Transverse colon (tissue), 4 donors: ENCODE results near the gene PAX5. TPM values are rescaled to one million over a fixed set of nuclear protein-coding genes. Genes with fewer than 3 reads are reported as not detected.

Experiments
- DNase-seq: peaks from one replicate; pipeline ENCODE4 v3.0.0-alpha.2; 2019
- H3K27ac ChIP-seq, 4 donors: fragments of 200-600 bp; sonication (generic); 2 replicates each; pipeline ENCODE4 v1.5.1; 2016 to 2018; ENCODE audit warnings: inconsistent platforms in 4 of 4
- H3K27me3 ChIP-seq: fragments of 200-600 bp; sonication (generic); 2 replicates; pipeline ENCODE4 v1.5.1; 2017; ENCODE audit warnings: inconsistent platforms
- H3K36me3 ChIP-seq, 4 donors: fragments of 200-600 bp; sonication (generic); 2 replicates each; pipeline ENCODE4 v1.5.1; 2017 to 2019; ENCODE audit warnings: inconsistent platforms in 4 of 4
- H3K4me1 ChIP-seq, 4 donors: fragments of 200-600 bp; sonication (generic); 2 replicates each; pipeline ENCODE4 v1.5.1; 2017 to 2020; ENCODE audit warnings: inconsistent platforms in 4 of 4
- H3K4me3 ChIP-seq, 4 donors: fragments of 200-600 bp; sonication (generic); 1 replicate in 1 of 4; 2 replicates in 3 of 4; pipeline versions ENCODE4 v1.5.1 to v1.6.1; 2017 to 2019; ENCODE audit warnings: inconsistent platforms in 4 of 4
- H3K9me3 ChIP-seq, 2 donors: fragments of 200-600 bp; sonication (generic); 2 replicates each; pipeline ENCODE4 v1.5.1; 2017 to 2019; ENCODE audit warnings: inconsistent platforms in 2 of 2
- EP300 ChIP-seq: sonication (generic); formaldehyde crosslinking; IDR thresholded peaks from one replicate; pipeline ENCODE4 v1.6.1; 2017; ENCODE audit warnings: antibody characterized with exemption, low read depth
- POLR2A ChIP-seq: fragments of 450-650 bp; IDR thresholded peaks from one replicate; pipeline ENCODE4 v1.6.1; 2016; ENCODE audit warnings: antibody characterized with exemption, mild to moderate bottlenecking, moderate library complexity
- POLR2AphosphoS5 ChIP-seq, 3 donors: sonication (generic); formaldehyde crosslinking; IDR thresholded peaks; one replicate each; pipeline ENCODE4 v1.6.1; 2016; ENCODE audit warnings: antibody characterized with exemption in 3 of 3
- WGBS, 2 donors: methylation state at CpG; one replicate each; pipeline ENCODE4 v1.1.5; 2018; ENCODE audit warnings: low coverage in 1 of 2; 5-methylcytosine and 5-hydroxymethylcytosine counted together
- in situ Hi-C, 4 donors: fragments of 200-750 bp; cut with MboI; loops; one replicate each; pipeline versions ENCODE4 v1.15.0 to v1.15.1; 2017; ENCODE audit warnings: low sequenced_read_pairs in 3 of 4, low pct_ligation_motif_present in 1 of 4, low pct_unique_long_range_greater_than_20kb in 1 of 4
- intact Hi-C: fragments of 100-400 bp; cut with DNase I; formaldehyde crosslinking; loops from one replicate; pipeline ENCODE4 v1.15.1; 2023; ENCODE audit warnings: low total_unique reads
- total RNA-seq, 4 donors: library from RNA; depleted of rRNA; stranded (reverse); fragments of >200 nt; gene quantifications; one replicate each; pipeline ENCODE4 v1.1.0, GENCODE V29; 2016
- TF ChIP-seq, protein P1 (sequence below), 5 experiments: fragments of 200-600 bp in 3 of 5; fragments of 450-650 bp in 2 of 5; sonication (generic) in 3 of 5; IDR thresholded peaks; 1 replicate in 2 of 5; 2 replicates in 3 of 5; pipeline ENCODE4 v1.5.1; 2016 to 2017; ENCODE audit warnings: antibody characterized with exemption in 5 of 5, inconsistent platforms in 3 of 5, mild to moderate bottlenecking in 2 of 5, moderate library complexity in 1 of 5

PAX5 gene
- total RNA-seq, 4 donors from 2014 or later, result 2.4 to 3.7 TPM; not detected in 2

DNA sequence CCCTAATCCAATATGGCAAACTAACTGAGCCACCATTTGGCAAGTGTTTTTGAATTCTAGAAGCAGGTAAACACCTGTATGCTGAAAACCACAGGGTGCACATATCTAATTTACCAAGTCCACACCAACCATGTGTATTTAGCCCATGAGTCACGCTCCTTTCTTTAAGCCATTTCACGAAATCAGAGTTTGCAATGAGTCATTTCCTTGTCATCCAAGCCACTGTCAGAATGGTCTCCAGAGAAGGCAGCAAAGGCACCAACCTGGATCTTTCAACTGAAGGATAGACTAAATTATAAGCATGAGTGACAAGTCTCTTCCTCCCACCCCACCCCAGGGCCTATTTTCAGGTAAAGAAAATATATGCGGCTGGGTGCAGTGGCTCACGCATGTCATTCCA, 110.0 kb downstream of the PAX5 start:
- in situ Hi-C loops, result no loop called here
- no peak for TF ChIP-seq EP300
- no peak for TF ChIP-seq POLR2A
- TF ChIP-seq, protein P1, sequence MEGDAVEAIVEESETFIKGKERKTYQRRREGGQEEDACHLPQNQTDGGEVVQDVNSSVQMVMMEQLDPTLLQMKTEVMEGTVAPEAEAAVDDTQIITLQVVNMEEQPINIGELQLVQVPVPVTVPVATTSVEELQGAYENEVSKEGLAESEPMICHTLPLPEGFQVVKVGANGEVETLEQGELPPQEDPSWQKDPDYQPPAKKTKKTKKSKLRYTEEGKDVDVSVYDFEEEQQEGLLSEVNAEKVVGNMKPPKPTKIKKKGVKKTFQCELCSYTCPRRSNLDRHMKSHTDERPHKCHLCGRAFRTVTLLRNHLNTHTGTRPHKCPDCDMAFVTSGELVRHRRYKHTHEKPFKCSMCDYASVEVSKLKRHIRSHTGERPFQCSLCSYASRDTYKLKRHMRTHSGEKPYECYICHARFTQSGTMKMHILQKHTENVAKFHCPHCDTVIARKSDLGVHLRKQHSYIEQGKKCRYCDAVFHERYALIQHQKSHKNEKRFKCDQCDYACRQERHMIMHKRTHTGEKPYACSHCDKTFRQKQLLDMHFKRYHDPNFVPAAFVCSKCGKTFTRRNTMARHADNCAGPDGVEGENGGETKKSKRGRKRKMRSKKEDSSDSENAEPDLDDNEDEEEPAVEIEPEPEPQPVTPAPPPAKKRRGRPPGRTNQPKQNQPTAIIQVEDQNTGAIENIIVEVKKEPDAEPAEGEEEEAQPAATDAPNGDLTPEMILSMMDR (IDR thresholded peaks at IDR 0.05), result no peak
- no peak for TF ChIP-seq POLR2AphosphoS5 (IDR thresholded peaks at IDR 0.05)
- no peaks in the 10 kb centered on the region for H3K9me3 ChIP-seq
- no peak overlapping the region for H3K4me3 ChIP-seq
- H3K4me1 ChIP-seq, result no peaks in the 10 kb centered on the region
- no peak for DNase-seq
- no peak overlapping the region for H3K27ac ChIP-seq
- intact Hi-C loops, result no loop called here
- 40 to 71% methylated on average over 1 to 4 of the region's 4 CpGs for WGBS, 2 donors
- H3K36me3 ChIP-seq, result no peaks in the 10 kb centered on the region
- no peaks in the 10 kb centered on the region for H3K27me3 ChIP-seq

DNA sequence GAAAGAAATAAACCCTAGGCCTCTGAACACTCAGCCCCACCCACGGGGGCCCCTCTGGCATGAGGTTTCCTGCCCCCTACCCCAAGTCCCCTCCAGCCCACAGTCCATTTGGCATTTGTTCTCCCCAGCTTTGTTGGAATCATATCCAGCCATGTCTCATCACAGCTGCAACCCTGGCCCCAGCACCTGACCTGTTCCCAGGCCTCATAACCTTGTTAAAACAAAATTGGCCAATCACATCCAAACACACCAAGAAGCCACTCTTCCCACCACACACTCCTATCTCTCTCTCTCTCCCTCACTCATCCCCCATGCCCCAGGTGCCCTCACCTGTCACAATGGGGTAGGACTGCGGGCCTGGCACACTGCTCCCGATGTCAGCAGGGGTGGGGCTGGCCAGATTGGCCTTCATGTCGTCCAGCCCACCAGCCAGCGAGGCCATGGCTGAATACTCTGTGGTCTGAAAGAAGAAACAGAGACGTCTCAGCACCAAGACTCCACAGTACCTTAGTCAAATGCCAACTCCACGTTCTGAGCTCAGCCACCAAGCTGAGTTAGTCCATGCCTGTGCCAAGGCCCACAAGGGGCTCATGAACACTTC, 110.9 kb downstream of the PAX5 start:
- no peaks in the 10 kb centered on the region for H3K9me3 ChIP-seq
- H3K36me3 ChIP-seq, result no peaks in the 10 kb centered on the region
- no peak overlapping the region for H3K4me3 ChIP-seq
- H3K27ac ChIP-seq, result no peak overlapping the region
- TF ChIP-seq, protein P1 (IDR thresholded peaks at IDR 0.05), result no peak
- TF ChIP-seq POLR2AphosphoS5 (IDR thresholded peaks at IDR 0.05), result no peak
- intact Hi-C loops (no loop called here), in situ Hi-C loops (no loop called here)
- no peaks in the 10 kb centered on the region for H3K27me3 ChIP-seq
- 88 to 100% methylated on average over 1 to 5 of the region's 7 CpGs for WGBS, 2 donors
- no peak for DNase-seq
- H3K4me1 ChIP-seq, result no peaks in the 10 kb centered on the region

DNA sequence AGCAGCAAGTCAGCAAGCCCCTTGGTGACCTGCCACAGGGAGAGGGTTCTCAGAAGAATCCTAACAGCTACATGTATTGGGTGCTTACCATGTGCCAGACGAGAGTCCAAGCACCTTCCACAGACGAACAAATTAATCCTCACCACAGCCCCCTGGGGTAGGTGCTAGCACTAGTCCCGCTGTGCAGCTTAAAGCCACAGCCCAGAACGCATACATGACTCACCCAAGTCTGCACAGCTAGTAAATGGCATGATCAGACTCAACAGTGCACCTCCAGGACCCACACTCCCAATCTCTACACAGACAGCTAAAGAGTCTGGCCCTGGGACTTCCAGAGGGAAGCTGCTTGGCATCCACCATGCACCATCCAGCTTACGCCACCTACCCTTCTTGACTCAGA, 111.5 kb downstream of the PAX5 start:
- Histone ChIP-seq H3K27me3 (no peaks in the 10 kb centered on the region), H3K4me3 (no peak overlapping the region), H3K4me1 (no peaks in the 10 kb centered on the region), H3K9me3 (no peaks in the 10 kb centered on the region), H3K27ac (no peak overlapping the region), H3K36me3 (no peaks in the 10 kb centered on the region)
- intact Hi-C loops (no loop called here), in situ Hi-C loops (no loop called here)
- 80 to 84% methylated on average over 2 to 5 of the region's 5 CpGs for WGBS, 2 donors
- TF ChIP-seq, protein P1 (IDR thresholded peaks at IDR 0.05), result no peak
- TF ChIP-seq POLR2AphosphoS5 (IDR thresholded peaks at IDR 0.05), result no peak
- no peak for TF ChIP-seq POLR2A
- no peak for TF ChIP-seq EP300
- no peak for DNase-seq

DNA sequence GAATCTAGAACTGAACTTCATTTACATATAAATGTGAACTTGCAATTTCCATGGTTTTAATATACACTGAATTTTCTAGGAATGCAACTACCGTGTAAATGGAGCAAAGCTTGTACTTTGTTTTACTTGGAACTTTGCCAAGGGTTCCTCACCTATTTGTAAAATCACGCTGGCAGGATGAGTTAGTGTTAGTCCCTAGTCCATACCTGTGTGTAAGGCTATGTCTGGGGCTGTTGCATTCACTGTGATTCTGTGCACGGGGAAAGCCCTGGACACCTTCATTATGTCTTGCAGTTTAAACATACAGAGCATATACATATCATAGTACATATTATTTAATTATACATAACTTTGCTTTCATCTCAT, 119.9 kb downstream of the PAX5 start:
- TF ChIP-seq POLR2AphosphoS5 (IDR thresholded peaks at IDR 0.05), result no peak
- TF ChIP-seq POLR2A, result no peak
- TF ChIP-seq, protein P1 (IDR thresholded peaks at IDR 0.05), result no peak
- TF ChIP-seq EP300, result no peak
- H3K4me3 ChIP-seq, result no peak overlapping the region
- peaks cover 0 to 8% of the 10 kb centered on the region in 2 donors for H3K9me3 ChIP-seq
- intact Hi-C loops (no loop called here), in situ Hi-C loops (no loop called here)
- H3K36me3 ChIP-seq, result no peaks in the 10 kb centered on the region
- H3K27me3 ChIP-seq, result peaks cover 14% of the 10 kb centered on the region
- no peak overlapping the region for H3K27ac ChIP-seq
- H3K4me1 ChIP-seq, result no peaks in the 10 kb centered on the region
- 24 to 36% methylated on average over 2 to 3 of the region's 3 CpGs for WGBS, 2 donors
- DNase-seq, result no peak
